ENCODE measurements around the gene CDH19.

The CDH19 gene

DNA sequence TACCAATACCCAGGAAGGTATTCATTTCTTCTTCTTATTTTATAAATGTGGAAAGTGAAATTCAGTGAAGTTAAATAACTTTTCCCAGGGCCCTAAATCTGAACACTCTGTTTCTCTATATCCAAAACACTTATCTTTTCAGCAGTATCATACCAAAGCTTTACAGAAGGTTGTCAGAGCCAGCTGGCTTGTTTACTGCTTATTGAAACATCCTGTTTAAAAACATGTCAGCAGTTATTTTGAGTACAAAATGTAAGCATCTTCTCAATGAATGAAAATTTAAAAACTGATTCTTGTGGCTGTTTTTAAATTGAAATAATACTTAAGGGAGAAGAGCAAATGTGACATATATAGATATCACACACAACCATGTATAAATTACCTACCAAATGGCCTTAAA lies 11.3 kb upstream of the CDH19 start:
- TF ChIP-seq EZH2phosphoT487 (conservative IDR thresholded peaks at IDR 0.05; ENCODE audit: low read length), result no peak
- TF ChIP-seq, protein P1, sequence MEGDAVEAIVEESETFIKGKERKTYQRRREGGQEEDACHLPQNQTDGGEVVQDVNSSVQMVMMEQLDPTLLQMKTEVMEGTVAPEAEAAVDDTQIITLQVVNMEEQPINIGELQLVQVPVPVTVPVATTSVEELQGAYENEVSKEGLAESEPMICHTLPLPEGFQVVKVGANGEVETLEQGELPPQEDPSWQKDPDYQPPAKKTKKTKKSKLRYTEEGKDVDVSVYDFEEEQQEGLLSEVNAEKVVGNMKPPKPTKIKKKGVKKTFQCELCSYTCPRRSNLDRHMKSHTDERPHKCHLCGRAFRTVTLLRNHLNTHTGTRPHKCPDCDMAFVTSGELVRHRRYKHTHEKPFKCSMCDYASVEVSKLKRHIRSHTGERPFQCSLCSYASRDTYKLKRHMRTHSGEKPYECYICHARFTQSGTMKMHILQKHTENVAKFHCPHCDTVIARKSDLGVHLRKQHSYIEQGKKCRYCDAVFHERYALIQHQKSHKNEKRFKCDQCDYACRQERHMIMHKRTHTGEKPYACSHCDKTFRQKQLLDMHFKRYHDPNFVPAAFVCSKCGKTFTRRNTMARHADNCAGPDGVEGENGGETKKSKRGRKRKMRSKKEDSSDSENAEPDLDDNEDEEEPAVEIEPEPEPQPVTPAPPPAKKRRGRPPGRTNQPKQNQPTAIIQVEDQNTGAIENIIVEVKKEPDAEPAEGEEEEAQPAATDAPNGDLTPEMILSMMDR (IDR thresholded peaks at IDR 0.05; ENCODE audit: insufficient read depth, low read length, poor library complexity, severe bottlenecking), result no peak
- no peaks in the 10 kb centered on the region for H3F3A ChIP-seq (ENCODE audit: insufficient read depth)
- no peak overlapping the region for H3K27ac ChIP-seq (ENCODE audit: low read depth, low read length)
- no peaks in the 10 kb centered on the region for H3K9me2 ChIP-seq (replicated peaks; ENCODE audit: insufficient read depth, low read length)
- no peak overlapping the region for H2AFZ ChIP-seq (ENCODE audit: low read depth, low read length, severe bottlenecking)
- H3K36me3 ChIP-seq (ENCODE audit: low read length), result no peaks in the 10 kb centered on the region; the same call in 1 of the 2 replicates
- H3K4me2 ChIP-seq (ENCODE audit: low read depth, low read length, poor library complexity, severe bottlenecking), result no peak overlapping the region
- no peaks in the 10 kb centered on the region for H4K20me1 ChIP-seq (ENCODE audit: low read depth, low read length)
- no peaks in the 10 kb centered on the region for H3K79me2 ChIP-seq (ENCODE audit: insufficient read depth, low read length)
- H3K9ac ChIP-seq (ENCODE audit: low read length), result no peak overlapping the region
- H3K27me3 ChIP-seq (ENCODE audit: low read length), result no peaks in the 10 kb centered on the region
- H3K9me3 ChIP-seq (ENCODE audit: insufficient read depth, low read length), result no peaks in the 10 kb centered on the region
- no peak overlapping the region for H3K4me3 ChIP-seq (ENCODE audit: insufficient read depth, low read length, poor library complexity, severe bottlenecking)

DNA sequence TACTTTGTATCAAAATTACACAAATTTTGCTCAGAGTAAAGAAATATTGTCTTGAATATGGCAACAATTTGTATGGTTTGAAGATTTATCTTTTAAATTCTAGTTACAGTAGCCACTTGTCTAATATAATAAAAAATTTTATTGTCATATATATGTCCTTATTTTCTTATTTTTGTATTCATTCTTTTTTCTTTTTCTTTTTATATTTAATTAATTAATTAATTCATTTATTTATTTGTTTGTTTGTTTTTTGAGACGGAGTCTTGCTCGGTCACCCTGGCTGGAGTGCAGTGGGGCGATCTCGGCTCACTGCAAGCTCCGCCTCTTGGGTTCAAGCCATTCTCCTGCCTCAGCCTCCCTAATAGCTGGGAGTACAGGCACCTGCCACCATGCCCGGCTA lies 3.7 kb upstream of the CDH19 start:
- no peak overlapping the region for H3K4me2 ChIP-seq (ENCODE audit: low read depth, low read length, poor library complexity, severe bottlenecking)
- no peaks in the 10 kb centered on the region for H3K27me3 ChIP-seq (ENCODE audit: low read length)
- no peaks in the 10 kb centered on the region for H3F3A ChIP-seq (ENCODE audit: insufficient read depth)
- no peaks in the 10 kb centered on the region for H4K20me1 ChIP-seq (ENCODE audit: low read depth, low read length)
- no peak overlapping the region for H3K27ac ChIP-seq (ENCODE audit: low read depth, low read length)
- H2AFZ ChIP-seq (ENCODE audit: low read depth, low read length, severe bottlenecking), result no peak overlapping the region
- no peaks in the 10 kb centered on the region for H3K79me2 ChIP-seq (ENCODE audit: insufficient read depth, low read length)
- H3K9ac ChIP-seq (ENCODE audit: low read length), result no peak overlapping the region
- H3K9me3 ChIP-seq (ENCODE audit: insufficient read depth, low read length), result no peaks in the 10 kb centered on the region
- H3K9me2 ChIP-seq (replicated peaks; ENCODE audit: insufficient read depth, low read length), result no peaks in the 10 kb centered on the region
- no peak overlapping the region for H3K4me3 ChIP-seq (ENCODE audit: insufficient read depth, low read length, poor library complexity, severe bottlenecking)
- TF ChIP-seq EZH2phosphoT487 (conservative IDR thresholded peaks at IDR 0.05; ENCODE audit: low read length), result no peak
- TF ChIP-seq, protein P1 (IDR thresholded peaks at IDR 0.05; ENCODE audit: insufficient read depth, low read length, poor library complexity, severe bottlenecking), result no peak
- no peaks in the 10 kb centered on the region; the same call in 1 of the 2 replicates for H3K36me3 ChIP-seq (ENCODE audit: low read length)

DNA sequence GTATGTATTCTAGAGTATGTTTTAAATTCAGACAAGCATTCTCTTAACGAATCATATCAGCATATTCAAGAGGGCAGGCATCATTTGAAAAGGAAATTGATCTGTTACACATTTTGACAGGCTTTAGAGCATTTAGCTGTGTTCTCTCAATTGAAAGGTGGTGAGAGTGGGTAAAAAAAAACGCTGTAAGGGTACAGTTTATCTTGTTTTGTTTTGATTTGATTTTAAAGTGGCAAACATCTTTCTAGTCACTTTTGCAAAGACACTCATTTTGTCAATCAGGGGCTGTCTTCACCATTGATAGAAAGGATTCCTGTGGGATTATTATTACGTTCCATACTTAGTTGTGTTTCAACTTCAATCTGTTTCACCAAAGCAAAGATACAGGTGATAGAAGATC lies 2.2 kb downstream of the CDH19 start:
- Histone ChIP-seq H3K4me2 (ENCODE audit: low read depth, low read length, poor library complexity, severe bottlenecking) (no peak overlapping the region), H3K9me3 (ENCODE audit: insufficient read depth, low read length) (no peaks in the 10 kb centered on the region), H3K79me2 (ENCODE audit: insufficient read depth, low read length) (no peaks in the 10 kb centered on the region), H2AFZ (ENCODE audit: low read depth, low read length, severe bottlenecking) (no peak overlapping the region), H3F3A (ENCODE audit: insufficient read depth) (no peaks in the 10 kb centered on the region), H3K9ac (ENCODE audit: low read length) (no peak overlapping the region), H3K27me3 (ENCODE audit: low read length) (no peaks in the 10 kb centered on the region), H3K27ac (ENCODE audit: low read depth, low read length) (no peak overlapping the region), H3K9me2 (replicated peaks; ENCODE audit: insufficient read depth, low read length) (no peaks in the 10 kb centered on the region; the same call in 1 of the 2 replicates), H3K4me3 (ENCODE audit: insufficient read depth, low read length, poor library complexity, severe bottlenecking) (no peak overlapping the region), H3K36me3 (ENCODE audit: low read length) (no peaks in the 10 kb centered on the region), H4K20me1 (ENCODE audit: low read depth, low read length) (no peaks in the 10 kb centered on the region)
- TF ChIP-seq, protein P1 (IDR thresholded peaks at IDR 0.05; ENCODE audit: insufficient read depth, low read length, poor library complexity, severe bottlenecking), result no peak
- TF ChIP-seq EZH2phosphoT487 (conservative IDR thresholded peaks at IDR 0.05; ENCODE audit: low read length), result no peak

Data from SU-DHL-6 (cell line).